Measurements from ENCODE around the gene SLC24A4.

- TF ChIP-seq CTCF (IDR thresholded peaks at IDR 0.05) = no peak
- TF ChIP-seq POLR2A (IDR thresholded peaks at IDR 0.05) = no peak
Observed at GRCh38 chr14:92505826-92506225, 182.9 kb downstream of the SLC24A4 start.
